ENCODE measurements around the gene VPS36. TPM values are rescaled to one million over a fixed set of nuclear protein-coding genes. Genes with fewer than 3 reads are reported as not detected.

The VPS36 gene
- total and polyA plus RNA-seq, 2 of the 13 experiments (the other 11 are each of a cell fraction or from before 2014, with no cell fraction given) = 17.2 to 22.4 TPM

DNA sequence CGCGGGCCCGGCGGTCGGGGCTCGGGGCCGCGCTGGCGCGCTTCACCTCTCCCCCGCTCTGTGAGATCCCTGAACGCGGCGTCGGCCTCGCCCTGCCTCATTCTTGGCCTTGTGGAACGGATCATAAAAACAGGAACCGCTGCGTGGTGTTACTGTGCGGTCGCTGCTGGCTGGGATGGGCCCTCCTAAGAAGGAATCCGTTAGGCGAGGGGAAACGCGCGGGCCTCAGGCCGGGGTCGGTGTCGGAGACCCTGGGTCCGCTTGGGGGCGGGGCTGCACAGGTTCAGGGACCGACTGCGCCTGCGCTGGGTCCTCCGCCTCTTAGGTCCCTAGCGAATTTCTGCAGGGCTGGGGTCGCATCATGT, 5.2 kb upstream of the VPS36 start (continued):
- TF ChIP-seq, protein P1, sequence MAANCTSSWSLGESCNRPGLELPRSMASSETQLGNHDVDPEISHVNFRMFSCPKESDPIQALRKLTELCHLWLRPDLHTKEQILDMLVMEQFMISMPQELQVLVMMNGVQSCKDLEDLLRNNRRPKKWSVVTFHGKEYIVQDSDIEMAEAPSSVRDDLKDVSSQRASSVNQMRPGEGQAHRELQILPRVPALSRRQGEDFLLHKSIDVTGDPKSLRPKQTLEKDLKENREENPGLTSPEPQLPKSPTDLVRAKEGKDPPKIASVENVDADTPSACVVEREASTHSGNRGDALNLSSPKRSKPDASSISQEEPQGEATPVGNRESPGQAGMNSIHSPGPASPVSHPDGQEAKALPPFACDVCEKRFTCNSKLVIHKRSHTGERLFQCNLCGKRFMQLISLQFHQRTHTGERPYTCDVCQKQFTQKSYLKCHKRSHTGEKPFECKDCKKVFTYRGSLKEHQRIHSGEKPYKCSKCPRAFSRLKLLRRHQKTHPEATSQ (CRISPR knock-in tag; IDR thresholded peaks at IDR 0.05; ENCODE audit: borderline replicate concordance) = 0 out of 2 replicates have a peak, but pooled peaks have one; percentile 52
- TF ChIP-seq, protein P2, sequence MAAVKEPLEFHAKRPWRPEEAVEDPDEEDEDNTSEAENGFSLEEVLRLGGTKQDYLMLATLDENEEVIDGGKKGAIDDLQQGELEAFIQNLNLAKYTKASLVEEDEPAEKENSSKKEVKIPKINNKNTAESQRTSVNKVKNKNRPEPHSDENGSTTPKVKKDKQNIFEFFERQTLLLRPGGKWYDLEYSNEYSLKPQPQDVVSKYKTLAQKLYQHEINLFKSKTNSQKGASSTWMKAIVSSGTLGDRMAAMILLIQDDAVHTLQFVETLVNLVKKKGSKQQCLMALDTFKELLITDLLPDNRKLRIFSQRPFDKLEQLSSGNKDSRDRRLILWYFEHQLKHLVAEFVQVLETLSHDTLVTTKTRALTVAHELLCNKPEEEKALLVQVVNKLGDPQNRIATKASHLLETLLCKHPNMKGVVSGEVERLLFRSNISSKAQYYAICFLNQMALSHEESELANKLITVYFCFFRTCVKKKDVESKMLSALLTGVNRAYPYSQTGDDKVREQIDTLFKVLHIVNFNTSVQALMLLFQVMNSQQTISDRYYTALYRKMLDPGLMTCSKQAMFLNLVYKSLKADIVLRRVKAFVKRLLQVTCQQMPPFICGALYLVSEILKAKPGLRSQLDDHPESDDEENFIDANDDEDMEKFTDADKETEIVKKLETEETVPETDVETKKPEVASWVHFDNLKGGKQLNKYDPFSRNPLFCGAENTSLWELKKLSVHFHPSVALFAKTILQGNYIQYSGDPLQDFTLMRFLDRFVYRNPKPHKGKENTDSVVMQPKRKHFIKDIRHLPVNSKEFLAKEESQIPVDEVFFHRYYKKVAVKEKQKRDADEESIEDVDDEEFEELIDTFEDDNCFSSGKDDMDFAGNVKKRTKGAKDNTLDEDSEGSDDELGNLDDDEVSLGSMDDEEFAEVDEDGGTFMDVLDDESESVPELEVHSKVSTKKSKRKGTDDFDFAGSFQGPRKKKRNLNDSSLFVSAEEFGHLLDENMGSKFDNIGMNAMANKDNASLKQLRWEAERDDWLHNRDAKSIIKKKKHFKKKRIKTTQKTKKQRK (IDR thresholded peaks at IDR 0.05; ENCODE audit: low read length) = no peak
- TF ChIP-seq U2AF1 (optimal IDR thresholded peaks at IDR 0.05; ENCODE audit: low read depth, low read length) (no peak), BORCS8-MEF2B (CRISPR knock-in tag; IDR thresholded peaks at IDR 0.05) (no peak; the same call in 1 of the 2 replicates), ZNF891 (CRISPR knock-in tag; IDR thresholded peaks at IDR 0.05) (no peak), HDAC1 (CRISPR knock-in tag; IDR thresholded peaks at IDR 0.05) (no peak), ZNF253 (CRISPR knock-in tag; IDR thresholded peaks at IDR 0.05; ENCODE audit: borderline replicate concordance) (peak; percentile 75; the same call in 1 of the 2 replicates), WIZ (CRISPR knock-in tag; IDR thresholded peaks at IDR 0.05) (no peak), ZNF326 (CRISPR knock-in tag; IDR thresholded peaks at IDR 0.05; ENCODE audit: borderline replicate concordance) (no peak), ZNF460 (CRISPR knock-in tag; IDR thresholded peaks at IDR 0.05; ENCODE audit: borderline replicate concordance) (no peak), EHMT2 (IDR thresholded peaks at IDR 0.05; ENCODE audit: borderline replicate concordance, low read depth, low read length) (no peak), KDM5A (IDR thresholded peaks at IDR 0.05; ENCODE audit: borderline replicate concordance, low read length) (peak; percentile 71; the same call in 1 of the 2 replicates), FOXA3 (CRISPR knock-in tag; IDR thresholded peaks at IDR 0.05) (no peak), SP140L (CRISPR knock-in tag; IDR thresholded peaks at IDR 0.05; ENCODE audit: borderline replicate concordance) (no peak)
- TF ChIP-seq, protein P3, sequence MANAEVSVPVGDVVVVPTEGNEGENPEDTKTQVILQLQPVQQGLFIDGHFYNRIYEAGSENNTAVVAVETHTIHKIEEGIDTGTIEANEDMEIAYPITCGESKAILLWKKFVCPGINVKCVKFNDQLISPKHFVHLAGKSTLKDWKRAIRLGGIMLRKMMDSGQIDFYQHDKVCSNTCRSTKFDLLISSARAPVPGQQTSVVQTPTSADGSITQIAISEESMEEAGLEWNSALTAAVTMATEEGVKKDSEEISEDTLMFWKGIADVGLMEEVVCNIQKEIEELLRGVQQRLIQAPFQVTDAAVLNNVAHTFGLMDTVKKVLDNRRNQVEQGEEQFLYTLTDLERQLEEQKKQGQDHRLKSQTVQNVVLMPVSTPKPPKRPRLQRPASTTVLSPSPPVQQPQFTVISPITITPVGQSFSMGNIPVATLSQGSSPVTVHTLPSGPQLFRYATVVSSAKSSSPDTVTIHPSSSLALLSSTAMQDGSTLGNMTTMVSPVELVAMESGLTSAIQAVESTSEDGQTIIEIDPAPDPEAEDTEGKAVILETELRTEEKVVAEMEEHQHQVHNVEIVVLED (CRISPR knock-in tag; IDR thresholded peaks at IDR 0.05; ENCODE audit: borderline replicate concordance) = 0 out of 2 replicates have a peak, but pooled peaks have one; percentile 3
- TF ChIP-seq, protein P4, sequence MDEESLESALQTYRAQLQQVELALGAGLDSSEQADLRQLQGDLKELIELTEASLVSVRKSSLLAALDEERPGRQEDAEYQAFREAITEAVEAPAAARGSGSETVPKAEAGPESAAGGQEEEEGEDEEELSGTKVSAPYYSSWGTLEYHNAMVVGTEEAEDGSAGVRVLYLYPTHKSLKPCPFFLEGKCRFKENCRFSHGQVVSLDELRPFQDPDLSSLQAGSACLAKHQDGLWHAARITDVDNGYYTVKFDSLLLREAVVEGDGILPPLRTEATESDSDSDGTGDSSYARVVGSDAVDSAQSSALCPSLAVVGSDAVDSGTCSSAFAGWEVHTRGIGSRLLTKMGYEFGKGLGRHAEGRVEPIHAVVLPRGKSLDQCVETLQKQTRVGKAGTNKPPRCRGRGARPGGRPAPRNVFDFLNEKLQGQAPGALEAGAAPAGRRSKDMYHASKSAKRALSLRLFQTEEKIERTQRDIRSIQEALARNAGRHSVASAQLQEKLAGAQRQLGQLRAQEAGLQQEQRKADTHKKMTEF (CRISPR knock-in tag; IDR thresholded peaks at IDR 0.05) = 0 out of 2 replicates have a peak, but pooled peaks have one; percentile 30
- TF ChIP-seq, protein P5, sequence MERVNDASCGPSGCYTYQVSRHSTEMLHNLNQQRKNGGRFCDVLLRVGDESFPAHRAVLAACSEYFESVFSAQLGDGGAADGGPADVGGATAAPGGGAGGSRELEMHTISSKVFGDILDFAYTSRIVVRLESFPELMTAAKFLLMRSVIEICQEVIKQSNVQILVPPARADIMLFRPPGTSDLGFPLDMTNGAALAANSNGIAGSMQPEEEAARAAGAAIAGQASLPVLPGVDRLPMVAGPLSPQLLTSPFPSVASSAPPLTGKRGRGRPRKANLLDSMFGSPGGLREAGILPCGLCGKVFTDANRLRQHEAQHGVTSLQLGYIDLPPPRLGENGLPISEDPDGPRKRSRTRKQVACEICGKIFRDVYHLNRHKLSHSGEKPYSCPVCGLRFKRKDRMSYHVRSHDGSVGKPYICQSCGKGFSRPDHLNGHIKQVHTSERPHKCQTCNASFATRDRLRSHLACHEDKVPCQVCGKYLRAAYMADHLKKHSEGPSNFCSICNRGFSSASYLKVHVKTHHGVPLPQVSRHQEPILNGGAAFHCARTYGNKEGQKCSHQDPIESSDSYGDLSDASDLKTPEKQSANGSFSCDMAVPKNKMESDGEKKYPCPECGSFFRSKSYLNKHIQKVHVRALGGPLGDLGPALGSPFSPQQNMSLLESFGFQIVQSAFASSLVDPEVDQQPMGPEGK (CRISPR knock-in tag; IDR thresholded peaks at IDR 0.05) = no peak
- TF ChIP-seq, protein P6, sequence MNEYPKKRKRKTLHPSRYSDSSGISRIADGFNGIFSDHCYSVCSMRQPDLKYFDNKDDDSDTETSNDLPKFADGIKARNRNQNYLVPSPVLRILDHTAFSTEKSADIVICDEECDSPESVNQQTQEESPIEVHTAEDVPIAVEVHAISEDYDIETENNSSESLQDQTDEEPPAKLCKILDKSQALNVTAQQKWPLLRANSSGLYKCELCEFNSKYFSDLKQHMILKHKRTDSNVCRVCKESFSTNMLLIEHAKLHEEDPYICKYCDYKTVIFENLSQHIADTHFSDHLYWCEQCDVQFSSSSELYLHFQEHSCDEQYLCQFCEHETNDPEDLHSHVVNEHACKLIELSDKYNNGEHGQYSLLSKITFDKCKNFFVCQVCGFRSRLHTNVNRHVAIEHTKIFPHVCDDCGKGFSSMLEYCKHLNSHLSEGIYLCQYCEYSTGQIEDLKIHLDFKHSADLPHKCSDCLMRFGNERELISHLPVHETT (CRISPR knock-in tag; conservative IDR thresholded peaks at IDR 0.05) = no peak

Measured in HepG2 (cell line).